Neural progenitor cell (in vitro differentiated cells): ENCODE results near the gene DENND5B. TPM values are rescaled to one million over a fixed set of nuclear protein-coding genes. Genes with fewer than 3 reads are reported as not detected.
A peak's percentile ranks its signal among the peaks of the same experiment; 100 is the strongest.

Experiments
- DNase-seq: peaks from one replicate; pipeline ENCODE4 v3.0.0-alpha.2; 2016; ENCODE audit warnings: low spot score
- H2AFZ ChIP-seq: fragments of 200-600 bp; sonication (generic); replicated peaks from 2 replicates; pipeline ENCODE4 v1.6.1; 2016; ENCODE audit warnings: antibody characterized with exemption
- H3F3A ChIP-seq: fragments of 200-600 bp; sonication (generic); 2 replicates; pipeline ENCODE4 v1.6.1; 2016; ENCODE audit warnings: antibody characterized with exemption, low read depth
- H3K27ac ChIP-seq: fragments of 200-600 bp; sonication (generic); 2 replicates; pipeline ENCODE4 v1.5.1; 2016; ENCODE audit warnings: mild to moderate bottlenecking
- H3K27me3 ChIP-seq: fragments of 200-600 bp; sonication (generic); 2 replicates; pipeline ENCODE4 v1.6.1; 2016; ENCODE audit warnings: mild to moderate bottlenecking, moderate library complexity
- H3K36me3 ChIP-seq: fragments of 200-600 bp; sonication (generic); 2 replicates; pipeline ENCODE4 v1.5.1; 2016
- H3K4me1 ChIP-seq: fragments of 200-600 bp; sonication (generic); 2 replicates; pipeline ENCODE4 v1.6.1; 2016; ENCODE audit warnings: mixed run types
- H3K4me2 ChIP-seq: fragments of 200-600 bp; sonication (generic); 2 replicates; pipeline ENCODE4 v1.6.1; 2016
- H3K4me3 ChIP-seq: fragments of 200-600 bp; sonication (generic); 2 replicates; pipeline ENCODE4 v1.5.1; 2016
- H3K79me2 ChIP-seq: fragments of 200-600 bp; sonication (generic); 2 replicates; pipeline ENCODE4 v1.6.1; 2016; ENCODE audit warnings: low read depth
- H3K9ac ChIP-seq: fragments of 200-600 bp; sonication (generic); 2 replicates; pipeline ENCODE4 v1.6.1; 2016
- H3K9me3 ChIP-seq: fragments of 200-600 bp; sonication (generic); 2 replicates; pipeline ENCODE4 v1.5.1; 2016; ENCODE audit warnings: low read depth
- H4K20me1 ChIP-seq: fragments of 200-600 bp; sonication (generic); 2 replicates; pipeline ENCODE4 v1.6.1; 2016; ENCODE audit warnings: low read depth
- H3K27ac Mint-ChIP-seq: 3 replicates; pipeline ENCODE4 v1.8.0; 2021; ENCODE audit warnings: mixed read lengths
- H3K27me3 Mint-ChIP-seq: 2 replicates; pipeline ENCODE4 v1.8.0; 2022; ENCODE audit warnings: low read depth, mild to moderate bottlenecking, inconsistent platforms, moderate library complexity, mixed read lengths; ENCODE audit not compliant: insufficient read depth
- H3K36me3 Mint-ChIP-seq: 3 replicates; pipeline ENCODE4 v1.8.0; 2021; ENCODE audit warnings: mixed read lengths
- H3K4me1 Mint-ChIP-seq: 3 replicates; pipeline ENCODE4 v1.8.0; 2021; ENCODE audit warnings: mixed read lengths
- H3K4me3 Mint-ChIP-seq: 3 replicates; pipeline ENCODE4 v1.8.0; 2021; ENCODE audit warnings: mild to moderate bottlenecking, moderate library complexity, mixed read lengths
- H3K9me3 Mint-ChIP-seq: 3 replicates; pipeline ENCODE4 v1.8.0; 2020; ENCODE audit warnings: mixed read lengths
- CTCF ChIP-seq: fragments of 200-600 bp; sonication (generic); IDR thresholded peaks from 2 replicates; pipeline ENCODE4 v1.5.1; 2017; ENCODE audit warnings: antibody characterized with exemption, mild to moderate bottlenecking
- EZH2 ChIP-seq: fragments of 200-600 bp; sonication (generic); IDR thresholded peaks from 2 replicates; pipeline ENCODE4 v1.6.1; 2017; ENCODE audit warnings: antibody characterized with exemption, mild to moderate bottlenecking, moderate library complexity
- EZH2phosphoT487 ChIP-seq: fragments of 200-600 bp; sonication (generic); IDR thresholded peaks from 2 replicates; pipeline ENCODE4 v1.6.1; 2017; ENCODE audit warnings: antibody characterized with exemption
- total RNA-seq: library from RNA; depleted of rRNA; stranded (reverse); fragments of >200 nt; gene quantifications from 2 replicates; pipeline ENCODE4 v1.2.3, GENCODE V29; 2015; ENCODE audit warnings: low replicate concordance

Gene DENND5B
- total RNA-seq, 1 donor from 2014 or later, result 24.2 TPM

DNA sequence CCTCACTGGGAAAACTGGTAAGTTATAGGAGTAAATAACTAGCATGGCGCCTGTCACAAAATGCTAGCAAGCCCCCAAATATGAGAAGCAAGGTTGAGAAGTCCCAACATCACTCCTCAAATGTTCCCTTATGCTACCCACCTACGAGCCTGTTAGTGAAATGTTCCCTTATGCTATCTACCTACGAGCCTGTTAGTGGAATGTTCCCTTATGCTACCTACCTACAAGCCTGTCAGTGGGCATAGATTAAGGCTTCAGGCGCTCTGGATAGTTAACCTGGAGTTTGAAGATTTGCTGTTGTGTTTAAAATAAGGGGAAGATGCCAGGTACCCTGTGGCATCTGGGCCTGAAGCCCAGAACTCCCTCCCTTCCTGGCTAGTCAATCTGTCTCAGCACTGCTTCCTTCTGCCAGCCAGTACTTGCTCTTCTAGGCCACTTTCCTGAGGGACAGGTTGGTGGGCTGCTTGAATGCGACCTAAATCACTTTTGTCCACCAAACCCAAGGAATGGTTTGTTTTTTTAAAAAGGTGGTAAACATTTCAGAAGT is 197.9 kb downstream of the DENND5B start:
- H3K79me2 ChIP-seq, result no peaks in the 10 kb centered on the region
- H3K27ac Mint-ChIP-seq, result no peak overlapping the region

DNA sequence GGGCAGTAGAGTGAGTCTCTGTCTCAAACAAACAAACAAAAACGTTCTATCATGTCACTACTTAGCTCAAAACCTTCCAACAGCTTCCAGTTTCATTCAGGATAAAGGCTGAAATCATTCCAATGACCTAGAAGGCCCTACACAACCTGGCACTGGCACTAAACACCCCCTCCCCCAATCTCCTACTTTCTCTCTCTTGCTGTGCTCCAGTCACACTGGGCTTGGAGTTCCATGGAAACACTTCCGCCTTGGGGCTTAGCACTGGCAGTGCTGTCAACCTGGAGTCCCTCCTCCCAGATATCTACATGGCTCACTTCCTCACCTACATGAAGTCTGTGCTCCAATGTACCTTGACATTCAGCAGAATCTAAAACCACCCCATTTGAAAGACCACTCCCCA is 199.9 kb downstream of the DENND5B start:
- Histone ChIP-seq H3K9me3 (no peaks in the 10 kb centered on the region), H3K9ac (no peak overlapping the region), H3K4me2 (no peak overlapping the region), H3K79me2 (no peaks in the 10 kb centered on the region), H3K4me3 (no peak overlapping the region), H3K27me3 (no peaks in the 10 kb centered on the region), H3K36me3 (no peaks in the 10 kb centered on the region), H3K27ac (no peak overlapping the region), H2AFZ (no peak overlapping the region), H4K20me1 (no peaks in the 10 kb centered on the region), H3F3A (peaks cover 22% of the 10 kb centered on the region), H3K4me1 (peaks cover 29% of the 10 kb centered on the region)
- Mint-ChIP-seq H3K4me3 (no peak overlapping the region), H3K27me3 (peaks cover 4% of the 10 kb centered on the region), H3K4me1 (peaks cover 27% of the 10 kb centered on the region), H3K36me3 (peaks cover 37% of the 10 kb centered on the region), H3K27ac (no peak overlapping the region), H3K9me3 (no peaks in the 10 kb centered on the region)
- TF ChIP-seq EZH2phosphoT487 (no peak), EZH2 (no peak), CTCF (no peak)
- peak; percentile 9 for DNase-seq

More for the DNA sequence above, 197.9 kb downstream of the DENND5B start:
- Mint-ChIP-seq H3K9me3 (no peaks in the 10 kb centered on the region), H3K4me1 (peaks cover 12% of the 10 kb centered on the region), H3K4me3 (no peak overlapping the region), H3K36me3 (peaks cover 30% of the 10 kb centered on the region), H3K27me3 (peaks cover 4% of the 10 kb centered on the region)
- peaks cover 10% of the 10 kb centered on the region for H3K4me1 ChIP-seq
- H3K9ac ChIP-seq, result no peak overlapping the region
- TF ChIP-seq EZH2phosphoT487 (no peak), CTCF (no peak), EZH2 (no peak)
- H2AFZ ChIP-seq, result no peak overlapping the region
- no peaks in the 10 kb centered on the region for H4K20me1 ChIP-seq
- DNase-seq, result no peak
- no peak overlapping the region for H3K4me3 ChIP-seq
- no peaks in the 10 kb centered on the region for H3K27me3 ChIP-seq
- H3K36me3 ChIP-seq, result no peaks in the 10 kb centered on the region
- H3K27ac ChIP-seq, result no peak overlapping the region
- H3K9me3 ChIP-seq, result no peaks in the 10 kb centered on the region
- no peak overlapping the region for H3K4me2 ChIP-seq
- H3F3A ChIP-seq, result peaks cover 2% of the 10 kb centered on the region

GRCh38 chr12:31388713-31389112 is 202.2 kb downstream of the DENND5B start:
- Histone ChIP-seq H3K79me2 (peaks cover 5% of the 10 kb centered on the region), H3K27ac (peak overlapping the region; percentile 20), H3K4me3 (no peak overlapping the region), H3K9me3 (no peaks in the 10 kb centered on the region), H3K36me3 (no peaks in the 10 kb centered on the region), H3K9ac (no peak overlapping the region), H4K20me1 (no peaks in the 10 kb centered on the region), H2AFZ (no peak overlapping the region), H3K4me1 (peaks cover 49% of the 10 kb centered on the region), H3K4me2 (no peak overlapping the region), H3K27me3 (no peaks in the 10 kb centered on the region), H3F3A (peaks cover 45% of the 10 kb centered on the region)
- H3K27ac Mint-ChIP-seq, result no peak overlapping the region
- TF ChIP-seq CTCF (no peak), EZH2phosphoT487 (no peak), EZH2 (no peak)
- no peak for DNase-seq
- no peak overlapping the region for H3K4me3 Mint-ChIP-seq
- peaks cover 41% of the 10 kb centered on the region for H3K36me3 Mint-ChIP-seq
- no peaks in the 10 kb centered on the region for H3K9me3 Mint-ChIP-seq
- peaks cover 4% of the 10 kb centered on the region for H3K27me3 Mint-ChIP-seq
- H3K4me1 Mint-ChIP-seq, result peaks cover 30% of the 10 kb centered on the region
